ENCODE data around the gene AMER2.
"Not testable (repeated sequence)": the region's sequence is repeated elsewhere in the genome, so short reads cannot be mapped to it uniquely, and the experiment has no call there.

AMER2 gene

GRCh38 chr13:25180775-25181537 is 8.9 kb upstream of the AMER2 start:
- no peak for DNase-seq

- DNase-seq = no peak
Observed at GRCh38 chr13:25179832-25180774, 8.0 kb upstream of the AMER2 start.

- no peak for DNase-seq
Observed at GRCh38 chr13:25179011-25179410, 6.9 kb upstream of the AMER2 start.

GRCh38 chr13:25178070-25178469 is 6.0 kb upstream of the AMER2 start:
- no peak for DNase-seq

- DNase-seq = no peak
Observed at GRCh38 chr13:25177636-25178035, 5.5 kb upstream of the AMER2 start.

GRCh38 chr13:25177012-25177411 is 4.9 kb upstream of the AMER2 start:
- DNase-seq = no peak

- no peak for DNase-seq
Observed at GRCh38 chr13:25175431-25175830, 3.3 kb upstream of the AMER2 start.

GRCh38 chr13:25175026-25175425 is 2.9 kb upstream of the AMER2 start:
- no peak for DNase-seq

GRCh38 chr13:25174304-25174703 is 2.2 kb upstream of the AMER2 start:
- no peak for DNase-seq

- DNase-seq = no peak
Observed at GRCh38 chr13:25172303-25172630, 179 bp upstream of the AMER2 start.

- DNase-seq = no peak
Observed at GRCh38 chr13:25171170-25171516, 945 bp downstream of the AMER2 start.

GRCh38 chr13:25170554-25171111 is 1.5 kb downstream of the AMER2 start:
- DNase-seq = no peak

- no peak for DNase-seq
Observed at GRCh38 chr13:25169951-25170553, 2.0 kb downstream of the AMER2 start.

- DNase-seq = no peak
Observed at GRCh38 chr13:25169356-25169755, 2.7 kb downstream of the AMER2 start.

- no peak for DNase-seq
Observed at GRCh38 chr13:25168790-25169189, 3.3 kb downstream of the AMER2 start.

GRCh38 chr13:25167382-25168174 is 4.5 kb downstream of the AMER2 start:
- no peak for DNase-seq

- DNase-seq = no peak
Observed at GRCh38 chr13:25166306-25166705, 5.8 kb downstream of the AMER2 start.

- DNase-seq = no peak
Observed at GRCh38 chr13:25165663-25166062, 6.4 kb downstream of the AMER2 start.

GRCh38 chr13:25165163-25165562 is 6.9 kb downstream of the AMER2 start:
- not testable (repeated sequence) for DNase-seq

GRCh38 chr13:25157681-25158080 is 14.4 kb downstream of the AMER2 start:
- DNase-seq = no peak

GRCh38 chr13:25153736-25154135 is 18.4 kb downstream of the AMER2 start:
- no peak for DNase-seq

- DNase-seq = no peak
Observed at GRCh38 chr13:25151626-25152195, 20.4 kb downstream of the AMER2 start.
